B cell (primary cell): ENCODE measurements around the gene UBE4A. TPM values are rescaled to one million over a fixed set of nuclear protein-coding genes. Genes with fewer than 3 reads are reported as not detected.
A peak's percentile ranks its signal among the peaks of the same experiment; 100 is the strongest.

Experiments used
- ATAC-seq: fragments of 200-7000 bp; cut with Tn5 transposase; one replicate; pipeline ENCODE4 v1.10.0; 2021; ENCODE audit warnings: low read depth, mild to moderate bottlenecking, moderate number of reproducible peaks, moderate library complexity
- CTCF ChIA-PET: fragments of 350-600 bp; sonication (Branson Sonifier 250); formaldehyde crosslinking; loops from one replicate; lab custom pipeline; 2021; ENCODE audit warnings: antibody characterized with exemption, inconsistent platforms; lab: Charles Lee
- POLR2A ChIA-PET: fragments of 350-600 bp; sonication (Branson Sonifier 250); formaldehyde crosslinking; loops from one replicate; lab custom pipeline; 2021; ENCODE audit warnings: antibody characterized with exemption; lab: Charles Lee
- DNase-seq: peaks from one replicate; pipeline ENCODE4 v3.0.0; 2013
- H2AFZ ChIP-seq: 2 replicates; pipeline ENCODE4 v1.6.1; 2012; ENCODE audit warnings: mild to moderate bottlenecking, low read depth, low read length; ENCODE audit not compliant: insufficient read depth, poor library complexity, severe bottlenecking
- H3K27ac ChIP-seq, 2 donors: 1 replicate in 1 of 2; 2 replicates in 1 of 2; pipeline ENCODE4 v1.5.1; 2012 to 2013; ENCODE audit warnings: low read length in 2 of 2, mild to moderate bottlenecking in 2 of 2, moderate library complexity in 1 of 2
- H3K27me3 ChIP-seq, 4 experiments: fragments of 200-600 bp in 1 of 4; sonication (generic) in 1 of 4; replicated peaks in 1 of 4; 1 replicate in 2 of 4; 2 replicates in 2 of 4; pipeline versions ENCODE4 v1.6.1 to v1.7.0; 2013 to 2016; ENCODE audit warnings: low read length in 3 of 4, mild to moderate bottlenecking in 2 of 4, mixed read lengths in 1 of 4, moderate library complexity in 1 of 4; ENCODE audit not compliant: insufficient read depth in 4 of 4, control insufficient read depth in 3 of 4; ENCODE audit errors: control extremely low read depth in 1 of 4
- H3K36me3 ChIP-seq, 2 experiments: replicated peaks in 1 of 2; 1 replicate in 1 of 2; 2 replicates in 1 of 2; pipeline versions ENCODE4 v1.6.1 to v1.7.1; 2013; ENCODE audit warnings: low read length in 1 of 2; ENCODE audit not compliant: insufficient read depth in 2 of 2, control insufficient read depth in 1 of 2; ENCODE audit errors: control extremely low read depth in 1 of 2, extremely low read depth in 1 of 2
- H3K4me1 ChIP-seq, 2 donors: fragments of 200-600 bp in 1 of 2; sonication (generic) in 1 of 2; 1 replicate in 1 of 2; 2 replicates in 1 of 2; pipeline versions ENCODE4 v1.5.1 to v1.6.1; 2013 to 2017; ENCODE audit warnings: low read length in 2 of 2; ENCODE audit not compliant: control insufficient read depth in 2 of 2, insufficient read depth in 2 of 2
- H3K4me2 ChIP-seq: replicated peaks from 2 replicates; pipeline ENCODE3; 2012; ENCODE audit warnings: mild to moderate bottlenecking, low read depth, low read length; ENCODE audit not compliant: poor library complexity, severe bottlenecking
- H3K4me3 ChIP-seq, 5 experiments: fragments of 200-600 bp in 1 of 5; sonication (generic) in 1 of 5; 1 replicate in 3 of 5; 2 replicates in 2 of 5; pipeline versions ENCODE4 v1.5.1 to v1.7.0; 2011 to 2016; ENCODE audit warnings: low read length in 4 of 5, mild to moderate bottlenecking in 4 of 5, low read depth in 2 of 5, control low read depth in 1 of 5, moderate library complexity in 1 of 5; ENCODE audit not compliant: insufficient read depth in 1 of 5; ENCODE audit errors: control extremely low read depth in 1 of 5, extremely low read depth in 1 of 5
- H3K79me2 ChIP-seq: fragments of 200-600 bp; sonication (generic); one replicate; pipeline ENCODE4 v1.6.0; 2016; ENCODE audit warnings: low read length; ENCODE audit not compliant: control insufficient read depth, insufficient read depth
- H3K9ac ChIP-seq: fragments of 200-600 bp; sonication (generic); 2 replicates; pipeline ENCODE4 v1.6.1; 2017; ENCODE audit warnings: mild to moderate bottlenecking, low read length, moderate library complexity
- H3K9me3 ChIP-seq, 3 donors: one replicate each; pipeline versions ENCODE4 v1.6.1 to v1.7.1; 2013; ENCODE audit warnings: low read length in 2 of 3; ENCODE audit not compliant: control insufficient read depth in 2 of 3, insufficient read depth in 1 of 3; ENCODE audit errors: control extremely low read depth in 1 of 3
- H4K20me1 ChIP-seq: 2 replicates; pipeline ENCODE4 v1.6.0; 2012; ENCODE audit warnings: mild to moderate bottlenecking, low read length; ENCODE audit not compliant: insufficient read depth, control insufficient read depth, poor library complexity, severe bottlenecking
- H3K27ac Mint-ChIP-seq: one replicate; pipeline ENCODE4 v1.8.0; 2021; ENCODE audit warnings: mixed read lengths
- H3K27me3 Mint-ChIP-seq: one replicate; pipeline ENCODE4 v1.8.0; 2021; ENCODE audit warnings: mixed read lengths
- H3K4me1 Mint-ChIP-seq: one replicate; pipeline ENCODE4 v1.8.0; 2021; ENCODE audit warnings: mixed read lengths
- H3K4me3 Mint-ChIP-seq: one replicate; pipeline ENCODE4 v1.8.0; 2021; ENCODE audit warnings: mixed read lengths
- H3K9me3 Mint-ChIP-seq: one replicate; pipeline ENCODE4 v1.8.0; 2022; ENCODE audit warnings: mixed read lengths; ENCODE audit not compliant: insufficient read depth
- CTCF ChIP-seq: fragments of 200-600 bp; IDR thresholded peaks from one replicate; pipeline ENCODE4 v1.8.0; 2022; ENCODE audit warnings: antibody characterized with exemption, mild to moderate bottlenecking
- EZH2 ChIP-seq: IDR thresholded peaks from 2 replicates; pipeline ENCODE4 v1.6.1; 2012; ENCODE audit warnings: borderline replicate concordance, low read depth, mild to moderate bottlenecking, moderate library complexity, low read length; ENCODE audit not compliant: insufficient read depth, poor library complexity, severe bottlenecking
- WGBS: methylation state at CpG from one replicate; pipeline ENCODE4 v1.1.5; 2013; ENCODE audit warnings: missing lambda C conversion rate; ENCODE audit not compliant: insufficient coverage; 5-methylcytosine and 5-hydroxymethylcytosine counted together
- intact Hi-C: fragments of 100-400 bp; cut with micrococcal nuclease; formaldehyde crosslinking; loops from one replicate; pipeline ENCODE4 v1.10.0; 2022
- polyA plus RNA-seq: library from polyadenylated mRNA; depleted of rRNA; stranded (reverse); fragments of >200 nt; gene quantifications from 2 replicates; pipeline ENCODE4 v1.2.3, GENCODE V29; 2012
- total RNA-seq, 2 donors: library from RNA; stranded (reverse); fragments of 120-200 nt in 1 of 2; gene quantifications; 1 replicate in 1 of 2; 2 replicates in 1 of 2; pipeline versions ENCODE4 v1.2.3 to v1.2.4, GENCODE V29; 2013 to 2022

Gene UBE4A
- total and polyA plus RNA-seq, 2 donors (not counting 1 experiment from before 2014, with no cell fraction given) = 14.7 to 37.3 TPM

GRCh38 chr11:118434123-118434552 lies 74.7 kb downstream of the UBE4A start:
- peak overlapping the region; percentile 77 for H3K9ac ChIP-seq
- DNase-seq (no peak), ATAC-seq (no peak)
- no peaks in the 10 kb centered on the region for H3K9me3 Mint-ChIP-seq
- TF ChIP-seq EZH2 (no peak), CTCF (no peak)
- peak overlapping the region; percentile 94 for H2AFZ ChIP-seq
- peaks cover 25% of the 10 kb centered on the region for H3K4me1 Mint-ChIP-seq
- no peaks in the 10 kb centered on the region for H3K36me3 ChIP-seq
- H3K9me3 ChIP-seq = no peaks in the 10 kb centered on the region
- CTCF ChIA-PET = interaction anchor here (0.6 to 2.6 kb wide), 7 partner anchors 25 to 1651 kb away, joined by 3 to 12 read pairs (median 3); no protein-coding TSS in a partner anchor
- H3K4me3 ChIP-seq = peak overlapping the region; percentile 61 to 93 (median 84)
- peaks cover 23% of the 10 kb centered on the region for H4K20me1 ChIP-seq
- H3K27ac Mint-ChIP-seq = peak overlapping the region; percentile 99
- H3K27ac ChIP-seq = no peak overlapping the region
- H3K27me3 Mint-ChIP-seq = no peaks in the 10 kb centered on the region
- POLR2A ChIA-PET = interaction anchor here (2.5 kb wide), 1 partner anchor 32 kb away, joined by 28 read pairs; the partner anchor contains the start of gene ATP5MG
- peaks cover 26% of the 10 kb centered on the region for H3K79me2 ChIP-seq
- H3K4me2 ChIP-seq = peak overlapping the region; percentile 95
- intact Hi-C loops = loop anchor here (10.0 kb wide), 1 partner anchor 441 kb away; no protein-coding TSS in a partner anchor
- H3K4me3 Mint-ChIP-seq = peak overlapping the region; percentile 97
- no peaks in the 10 kb centered on the region for H3K27me3 ChIP-seq
- WGBS = 0% methylated on average over 4 of the region's 9 CpGs
- peaks cover 11 to 22% of the 10 kb centered on the region in 2 donors for H3K4me1 ChIP-seq

GRCh38 chr11:118434553-118435289 lies 75.3 kb downstream of the UBE4A start:
- Histone ChIP-seq H3K36me3 (no peaks in the 10 kb centered on the region), H3K4me3 (peak overlapping the region; percentile 61 to 93 (median 84)), H3K27ac (peak overlapping the region in 1 of 2 donors; percentile 75), H2AFZ (peak overlapping the region; percentile 94), H3K4me2 (peak overlapping the region; percentile 95), H3K9me3 (no peaks in the 10 kb centered on the region), H3K4me1 (peaks cover 17 to 27% of the 10 kb centered on the region in 2 donors), H3K27me3 (no peaks in the 10 kb centered on the region), H3K9ac (peak overlapping the region; percentile 77), H3K79me2 (peaks cover 31% of the 10 kb centered on the region), H4K20me1 (peaks cover 29% of the 10 kb centered on the region)
- ChIA-PET CTCF (interaction anchor here (0.6 to 2.6 kb wide), 7 partner anchors 33 to 1651 kb away, joined by 3 to 12 read pairs (median 4); partner anchors contain the start of gene ATP5MG), POLR2A (interaction anchor here (0.6 to 2.5 kb wide), 6 partner anchors 9 to 495 kb away, joined by 3 to 28 read pairs (median 5); partner anchors contain the start of genes ARCN1, ATP5MG and TMEM25)
- intact Hi-C loops = loop anchor here (1.0 to 10.0 kb wide), 7 partner anchors 9 to 617 kb away; partner anchors contain the start of genes ARCN1, ATP5MG, DDX6 and MPZL3
- ATAC-seq (no peak), DNase-seq (peak; percentile 62)
- no peak for TF ChIP-seq CTCF
- no peak for TF ChIP-seq EZH2
- Mint-ChIP-seq H3K4me3 (peak overlapping the region; percentile 97), H3K4me1 (peaks cover 31% of the 10 kb centered on the region), H3K27ac (peak overlapping the region; percentile 99), H3K27me3 (no peaks in the 10 kb centered on the region), H3K9me3 (no peaks in the 10 kb centered on the region)
- WGBS = under 1% methylated on average over 31 of the region's 39 CpGs
